HepG2 (cell line): ENCODE data around the gene PHKB. TPM values are rescaled to one million over a fixed set of nuclear protein-coding genes. Genes with fewer than 3 reads are reported as not detected.

Experiments used
- AGO1 ChIP-seq: fragments of 200-400 bp; formaldehyde crosslinking; IDR thresholded peaks from 2 replicates; pipeline ENCODE4 v1.6.1; 2017; ENCODE audit warnings: mild to moderate bottlenecking, low read depth, low read length, moderate library complexity; ENCODE audit not compliant: poor library complexity, severe bottlenecking
- GABPA ChIP-seq, 2 experiments: IDR thresholded peaks; 2 replicates each; pipeline ENCODE4 v1.6.1; 2011 to 2016; ENCODE audit warnings: low read depth in 2 of 2, low read length in 1 of 2, missing biosample characterization in 1 of 2, missing genetic modification characterization in 1 of 2
- GPN1 ChIP-seq: sonication (generic); formaldehyde crosslinking; IDR thresholded peaks from 2 replicates; pipeline ENCODE4 v1.5.1; 2020; ENCODE audit warnings: missing genetic modification reagents, borderline replicate concordance
- HDAC2 ChIP-seq: sonication (generic); formaldehyde crosslinking; IDR thresholded peaks from 2 replicates; pipeline ENCODE4 v1.4.0; 2020; ENCODE audit warnings: missing genetic modification reagents
- HMG20A ChIP-seq: IDR thresholded peaks from 2 replicates; pipeline ENCODE4 v1.6.1; 2016; ENCODE audit warnings: borderline replicate concordance
- PBX2 ChIP-seq: IDR thresholded peaks from 2 replicates; pipeline ENCODE4 v1.6.1; 2016; ENCODE audit warnings: control low read depth
- PPARG ChIP-seq: conservative IDR thresholded peaks from 2 replicates; pipeline ENCODE4 v1.6.1; 2016; ENCODE audit warnings: missing biosample characterization, missing genetic modification reagents
- ZNF263 ChIP-seq: sonication (generic); formaldehyde crosslinking; IDR thresholded peaks from 2 replicates; pipeline ENCODE4 v1.4.0; 2020; ENCODE audit warnings: missing genetic modification reagents
- ZNF503 ChIP-seq: sonication (generic); formaldehyde crosslinking; IDR thresholded peaks from 2 replicates; pipeline ENCODE4 v1.4.0; 2020; ENCODE audit warnings: missing genetic modification reagents
- ZNF660 ChIP-seq: sonication (generic); formaldehyde crosslinking; IDR thresholded peaks from 2 replicates; pipeline ENCODE4 v1.5.1; 2020; ENCODE audit warnings: mild to moderate bottlenecking, low read depth, missing genetic modification reagents, borderline replicate concordance
- ZNF75D ChIP-seq: sonication (generic); formaldehyde crosslinking; IDR thresholded peaks from 2 replicates; pipeline ENCODE4 v1.8.1; 2023; ENCODE audit warnings: missing genetic modification reagents, mild to moderate bottlenecking, borderline replicate concordance
- polyA plus RNA-seq, 8 experiments: library from polyadenylated mRNA; depleted of rRNA in 3 of 8; stranded (reverse) in 7 of 8; unstranded in 1 of 8; fragments of >200 nt; fragmentation: Illumina TruSeq in 4 of 8; extraction: Trizol in 4 of 8; gene quantifications; 2 replicates each; pipeline versions ENCODE4 v1.2.1 to v1.2.3, GENCODE V29; 2011 to 2016; ENCODE audit warnings: low read depth in 4 of 8, missing spikeins in 1 of 8, mixed read lengths in 1 of 8; ENCODE audit not compliant: insufficient read depth in 1 of 8
- total RNA-seq, 5 experiments: library from RNA; depleted of rRNA; stranded (reverse); fragments of >200 nt; fragmentation: Illumina TruSeq; extraction: Trizol; gene quantifications; 2 replicates each; pipeline ENCODE4 v1.2.3, GENCODE V29; 2016; ENCODE audit warnings: low read depth in 1 of 5
- TF ChIP-seq, protein P1 (sequence below): sonication (generic); formaldehyde crosslinking; IDR thresholded peaks from 2 replicates; pipeline ENCODE4 v1.5.0; 2020; ENCODE audit warnings: mild to moderate bottlenecking, missing genetic modification reagents
- TF ChIP-seq, protein P2 (sequence below): sonication (generic); formaldehyde crosslinking; IDR thresholded peaks from 2 replicates; pipeline ENCODE4 v1.4.0; 2020; ENCODE audit warnings: missing genetic modification reagents, borderline replicate concordance
- TF ChIP-seq, protein P3 (sequence below): IDR thresholded peaks from 2 replicates; pipeline ENCODE4 v1.4.0; 2020; ENCODE audit warnings: mild to moderate bottlenecking, missing genetic modification reagents

PHKB gene
- total and polyA plus RNA-seq, 2 of the 13 experiments (the other 11 are each of a cell fraction or from before 2014, with no cell fraction given) = 66.0 to 80.8 TPM

GRCh38 chr16:47657032-47657431 lies 195.9 kb downstream of the PHKB start (continued):
- TF ChIP-seq, protein P1, sequence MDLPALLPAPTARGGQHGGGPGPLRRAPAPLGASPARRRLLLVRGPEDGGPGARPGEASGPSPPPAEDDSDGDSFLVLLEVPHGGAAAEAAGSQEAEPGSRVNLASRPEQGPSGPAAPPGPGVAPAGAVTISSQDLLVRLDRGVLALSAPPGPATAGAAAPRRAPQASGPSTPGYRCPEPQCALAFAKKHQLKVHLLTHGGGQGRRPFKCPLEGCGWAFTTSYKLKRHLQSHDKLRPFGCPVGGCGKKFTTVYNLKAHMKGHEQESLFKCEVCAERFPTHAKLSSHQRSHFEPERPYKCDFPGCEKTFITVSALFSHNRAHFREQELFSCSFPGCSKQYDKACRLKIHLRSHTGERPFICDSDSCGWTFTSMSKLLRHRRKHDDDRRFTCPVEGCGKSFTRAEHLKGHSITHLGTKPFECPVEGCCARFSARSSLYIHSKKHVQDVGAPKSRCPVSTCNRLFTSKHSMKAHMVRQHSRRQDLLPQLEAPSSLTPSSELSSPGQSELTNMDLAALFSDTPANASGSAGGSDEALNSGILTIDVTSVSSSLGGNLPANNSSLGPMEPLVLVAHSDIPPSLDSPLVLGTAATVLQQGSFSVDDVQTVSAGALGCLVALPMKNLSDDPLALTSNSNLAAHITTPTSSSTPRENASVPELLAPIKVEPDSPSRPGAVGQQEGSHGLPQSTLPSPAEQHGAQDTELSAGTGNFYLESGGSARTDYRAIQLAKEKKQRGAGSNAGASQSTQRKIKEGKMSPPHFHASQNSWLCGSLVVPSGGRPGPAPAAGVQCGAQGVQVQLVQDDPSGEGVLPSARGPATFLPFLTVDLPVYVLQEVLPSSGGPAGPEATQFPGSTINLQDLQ (CRISPR knock-in tag) = no peak
- TF ChIP-seq GABPA (IDR thresholded peaks at IDR 0.05; ENCODE audit: low read depth, low read length) = no peak
- TF ChIP-seq GABPA (CRISPR knock-in tag; IDR thresholded peaks at IDR 0.05; ENCODE audit: low read depth) = no peak
- TF ChIP-seq ZNF263 = no peak
- no peak for TF ChIP-seq GPN1 (CRISPR knock-in tag)
- 0 out of 2 replicates have a peak, but pooled peaks have one; percentile 52 for TF ChIP-seq PPARG (CRISPR knock-in tag)
- TF ChIP-seq, protein P2, sequence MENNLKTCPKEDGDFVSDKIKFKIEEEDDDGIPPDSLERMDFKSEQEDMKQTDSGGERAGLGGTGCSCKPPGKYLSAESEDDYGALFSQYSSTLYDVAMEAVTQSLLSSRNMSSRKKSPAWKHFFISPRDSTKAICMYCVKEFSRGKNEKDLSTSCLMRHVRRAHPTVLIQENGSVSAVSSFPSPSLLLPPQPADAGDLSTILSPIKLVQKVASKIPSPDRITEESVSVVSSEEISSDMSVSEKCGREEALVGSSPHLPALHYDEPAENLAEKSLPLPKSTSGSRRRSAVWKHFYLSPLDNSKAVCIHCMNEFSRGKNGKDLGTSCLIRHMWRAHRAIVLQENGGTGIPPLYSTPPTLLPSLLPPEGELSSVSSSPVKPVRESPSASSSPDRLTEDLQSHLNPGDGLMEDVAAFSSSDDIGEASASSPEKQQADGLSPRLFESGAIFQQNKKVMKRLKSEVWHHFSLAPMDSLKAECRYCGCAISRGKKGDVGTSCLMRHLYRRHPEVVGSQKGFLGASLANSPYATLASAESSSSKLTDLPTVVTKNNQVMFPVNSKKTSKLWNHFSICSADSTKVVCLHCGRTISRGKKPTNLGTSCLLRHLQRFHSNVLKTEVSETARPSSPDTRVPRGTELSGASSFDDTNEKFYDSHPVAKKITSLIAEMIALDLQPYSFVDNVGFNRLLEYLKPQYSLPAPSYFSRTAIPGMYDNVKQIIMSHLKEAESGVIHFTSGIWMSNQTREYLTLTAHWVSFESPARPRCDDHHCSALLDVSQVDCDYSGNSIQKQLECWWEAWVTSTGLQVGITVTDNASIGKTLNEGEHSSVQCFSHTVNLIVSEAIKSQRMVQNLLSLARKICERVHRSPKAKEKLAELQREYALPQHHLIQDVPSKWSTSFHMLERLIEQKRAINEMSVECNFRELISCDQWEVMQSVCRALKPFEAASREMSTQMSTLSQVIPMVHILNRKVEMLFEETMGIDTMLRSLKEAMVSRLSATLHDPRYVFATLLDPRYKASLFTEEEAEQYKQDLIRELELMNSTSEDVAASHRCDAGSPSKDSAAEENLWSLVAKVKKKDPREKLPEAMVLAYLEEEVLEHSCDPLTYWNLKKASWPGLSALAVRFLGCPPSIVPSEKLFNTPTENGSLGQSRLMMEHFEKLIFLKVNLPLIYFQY (CRISPR knock-in tag) = no peak
- peak; percentile 36; the same call in 1 of the 2 replicates for TF ChIP-seq HMG20A (CRISPR knock-in tag)
- no peak for TF ChIP-seq ZNF660 (CRISPR knock-in tag)
- TF ChIP-seq PBX2 (CRISPR knock-in tag) = no peak
- TF ChIP-seq, protein P3, sequence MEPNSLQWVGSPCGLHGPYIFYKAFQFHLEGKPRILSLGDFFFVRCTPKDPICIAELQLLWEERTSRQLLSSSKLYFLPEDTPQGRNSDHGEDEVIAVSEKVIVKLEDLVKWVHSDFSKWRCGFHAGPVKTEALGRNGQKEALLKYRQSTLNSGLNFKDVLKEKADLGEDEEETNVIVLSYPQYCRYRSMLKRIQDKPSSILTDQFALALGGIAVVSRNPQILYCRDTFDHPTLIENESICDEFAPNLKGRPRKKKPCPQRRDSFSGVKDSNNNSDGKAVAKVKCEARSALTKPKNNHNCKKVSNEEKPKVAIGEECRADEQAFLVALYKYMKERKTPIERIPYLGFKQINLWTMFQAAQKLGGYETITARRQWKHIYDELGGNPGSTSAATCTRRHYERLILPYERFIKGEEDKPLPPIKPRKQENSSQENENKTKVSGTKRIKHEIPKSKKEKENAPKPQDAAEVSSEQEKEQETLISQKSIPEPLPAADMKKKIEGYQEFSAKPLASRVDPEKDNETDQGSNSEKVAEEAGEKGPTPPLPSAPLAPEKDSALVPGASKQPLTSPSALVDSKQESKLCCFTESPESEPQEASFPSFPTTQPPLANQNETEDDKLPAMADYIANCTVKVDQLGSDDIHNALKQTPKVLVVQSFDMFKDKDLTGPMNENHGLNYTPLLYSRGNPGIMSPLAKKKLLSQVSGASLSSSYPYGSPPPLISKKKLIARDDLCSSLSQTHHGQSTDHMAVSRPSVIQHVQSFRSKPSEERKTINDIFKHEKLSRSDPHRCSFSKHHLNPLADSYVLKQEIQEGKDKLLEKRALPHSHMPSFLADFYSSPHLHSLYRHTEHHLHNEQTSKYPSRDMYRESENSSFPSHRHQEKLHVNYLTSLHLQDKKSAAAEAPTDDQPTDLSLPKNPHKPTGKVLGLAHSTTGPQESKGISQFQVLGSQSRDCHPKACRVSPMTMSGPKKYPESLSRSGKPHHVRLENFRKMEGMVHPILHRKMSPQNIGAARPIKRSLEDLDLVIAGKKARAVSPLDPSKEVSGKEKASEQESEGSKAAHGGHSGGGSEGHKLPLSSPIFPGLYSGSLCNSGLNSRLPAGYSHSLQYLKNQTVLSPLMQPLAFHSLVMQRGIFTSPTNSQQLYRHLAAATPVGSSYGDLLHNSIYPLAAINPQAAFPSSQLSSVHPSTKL (CRISPR knock-in tag) = peak; percentile 90
- no peak for TF ChIP-seq ZNF75D (CRISPR knock-in tag)
- no peak for TF ChIP-seq AGO1
- peak; percentile 85 for TF ChIP-seq HDAC2 (CRISPR knock-in tag)
- peak; percentile 51; the same call in 1 of the 2 replicates for TF ChIP-seq ZNF503 (CRISPR knock-in tag)
